GM19328 (cell line): Measurements from ENCODE around the gene MLXIPL.
"Not testable (repeated sequence)": the region's sequence is repeated elsewhere in the genome, so short reads cannot be mapped to it uniquely, and the experiment has no call there.

Experiments
- ATAC-seq: cut with Tn5 transposase; IDR thresholded peaks from one replicate; pipeline ENCODE4 v1.9.1; 2021; ENCODE audit warnings: mild to moderate bottlenecking, moderate library complexity; ENCODE audit not compliant: unreplicated experiment

The MLXIPL gene

GRCh38 chr7:73623798-73624668, at the start of gene MLXIPL:
Gene MLXIPL (minus strand): TSS chr7:73624522. CDS start chr7:73624492, 30 bp downstream.
- no peak for ATAC-seq

- no peak for ATAC-seq
Measured at GRCh38 chr7:73671857-73672445, 47.6 kb upstream of the MLXIPL start.

- no peak for ATAC-seq
Measured at GRCh38 chr7:73671322-73671661, 47.0 kb upstream of the MLXIPL start.

GRCh38 chr7:73669858-73670385, 45.6 kb upstream of the MLXIPL start:
- ATAC-seq: no peak

- ATAC-seq: no peak
Measured at GRCh38 chr7:73669288-73669701, 45.0 kb upstream of the MLXIPL start.

- ATAC-seq: no peak
Measured at GRCh38 chr7:73668886-73669230, 44.5 kb upstream of the MLXIPL start.

GRCh38 chr7:73668103-73668885, 44.0 kb upstream of the MLXIPL start:
- peak; percentile 12 for ATAC-seq

GRCh38 chr7:73667344-73668102, 43.2 kb upstream of the MLXIPL start, which contains the start of gene VPS37D:
Gene VPS37D (plus strand): TSS chr7:73667831. CDS start chr7:73667959, 128 bp downstream.
- peak; percentile 97 for ATAC-seq

GRCh38 chr7:73663033-73663432, 38.7 kb upstream of the MLXIPL start:
- no peak for ATAC-seq

GRCh38 chr7:73660594-73660993, 36.3 kb upstream of the MLXIPL start:
- ATAC-seq: not testable (repeated sequence)

- ATAC-seq: no peak
Measured at GRCh38 chr7:73659983-73660382, 35.7 kb upstream of the MLXIPL start.

- not testable (repeated sequence) for ATAC-seq
Measured at GRCh38 chr7:73655309-73655708, 31.0 kb upstream of the MLXIPL start.

- no peak for ATAC-seq
Measured at GRCh38 chr7:73652541-73652949, 28.2 kb upstream of the MLXIPL start.

- ATAC-seq: no peak
Measured at GRCh38 chr7:73650524-73650923, 26.2 kb upstream of the MLXIPL start.

- ATAC-seq: no peak
Measured at GRCh38 chr7:73649576-73649975, 25.3 kb upstream of the MLXIPL start.

GRCh38 chr7:73648593-73649332, 24.4 kb upstream of the MLXIPL start:
- ATAC-seq: no peak

- no peak for ATAC-seq
Measured at GRCh38 chr7:73647725-73648592, 23.6 kb upstream of the MLXIPL start.

GRCh38 chr7:73646785-73647724, 22.7 kb upstream of the MLXIPL start:
- no peak for ATAC-seq
